Measurements from ENCODE around the gene CMTM2.

Gene CMTM2

DNA sequence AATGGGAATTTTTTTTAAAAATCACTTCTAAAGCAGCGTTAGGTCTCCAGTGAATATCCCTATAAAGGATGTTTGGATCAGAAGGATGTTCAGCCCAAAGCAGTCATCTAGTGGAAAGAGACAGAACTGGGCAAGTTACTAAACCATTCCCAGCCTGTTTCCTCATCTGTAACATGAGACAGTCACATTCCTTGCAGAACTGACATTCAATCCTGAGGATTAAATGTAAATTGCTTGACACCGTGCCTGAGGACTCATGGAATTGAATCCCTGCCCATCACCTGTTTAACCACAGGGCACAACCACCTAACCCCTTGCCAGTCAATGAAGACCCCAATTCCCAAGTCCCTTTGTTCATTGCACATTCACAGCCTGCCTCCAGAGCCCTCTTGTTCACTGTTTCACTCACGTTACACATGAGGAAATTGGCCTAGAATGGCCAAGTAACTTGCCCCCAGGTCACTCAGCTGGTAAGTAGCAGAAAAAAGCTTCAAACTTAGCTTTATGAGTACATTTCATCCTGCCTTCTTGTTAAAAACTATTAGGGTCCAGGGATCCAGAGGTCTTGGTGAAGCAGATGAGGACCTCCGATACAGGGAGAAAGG, 1.4 kb downstream of the CMTM2 start:
- H3K4me3 ChIP-seq (ENCODE audit: insufficient read depth, low read depth, low read length, poor library complexity, severe bottlenecking) = no peak overlapping the region
- peaks cover 8% of the 10 kb centered on the region for H3K27me3 ChIP-seq (replicated peaks; ENCODE audit: control insufficient read depth, insufficient read depth, low read length, poor library complexity, severe bottlenecking)
- no peak for DNase-seq

DNA sequence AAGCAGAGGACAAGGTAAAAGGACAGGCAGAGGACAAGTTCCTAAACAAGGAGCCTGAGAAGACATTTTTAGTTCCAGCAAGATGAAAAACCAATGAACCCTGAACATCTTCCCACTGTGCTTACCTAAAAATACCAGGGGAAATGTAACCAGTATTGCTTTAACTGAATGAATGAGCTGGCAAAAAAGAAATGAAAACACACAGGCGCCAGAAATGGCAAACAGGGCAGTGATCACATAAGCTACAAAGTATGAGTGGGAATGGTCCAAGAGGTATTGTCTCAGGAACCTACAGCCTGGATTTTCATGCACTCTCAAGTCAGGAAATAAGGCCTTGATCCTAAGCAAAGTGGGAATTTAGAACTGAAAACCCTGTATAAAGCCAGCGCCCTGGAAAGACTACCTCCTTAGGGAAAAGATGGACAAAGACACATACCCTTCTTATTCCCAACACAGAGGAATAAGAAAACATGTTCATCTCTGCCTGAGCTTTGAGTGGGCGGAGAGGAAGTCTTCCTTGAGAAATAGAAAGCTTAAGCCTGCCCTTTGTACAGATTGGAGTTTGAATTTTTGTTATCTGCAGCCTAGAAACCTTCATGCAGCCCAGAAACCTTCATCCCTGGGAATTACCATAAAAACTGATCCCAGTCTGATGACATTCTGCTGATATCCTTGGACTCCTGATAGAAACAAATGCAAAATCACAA, 2.1 kb downstream of the CMTM2 start:
- Histone ChIP-seq H3K9me3 (ENCODE audit: control insufficient read depth, low read length) (no peaks in the 10 kb centered on the region), H3K4me3 (ENCODE audit: insufficient read depth, low read depth, low read length, poor library complexity, severe bottlenecking) (no peak overlapping the region), H3K27ac (ENCODE audit: insufficient read depth, low read length, poor library complexity, severe bottlenecking) (no peak overlapping the region), H3K4me1 (ENCODE audit: control insufficient read depth, insufficient read depth, low read length, poor library complexity, severe bottlenecking) (peaks cover 9% of the 10 kb centered on the region), H3K27me3 (replicated peaks; ENCODE audit: control insufficient read depth, insufficient read depth, low read length, poor library complexity, severe bottlenecking) (peaks cover 8% of the 10 kb centered on the region), H3K36me3 (ENCODE audit: control insufficient read depth, insufficient read depth, low read length) (no peaks in the 10 kb centered on the region)
- no peak for DNase-seq

More for the DNA sequence above, 1.4 kb downstream of the CMTM2 start:
- no peaks in the 10 kb centered on the region for H3K36me3 ChIP-seq (ENCODE audit: control insufficient read depth, insufficient read depth, low read length)
- peaks cover 9% of the 10 kb centered on the region for H3K4me1 ChIP-seq (ENCODE audit: control insufficient read depth, insufficient read depth, low read length, poor library complexity, severe bottlenecking)
- no peaks in the 10 kb centered on the region for H3K9me3 ChIP-seq (ENCODE audit: control insufficient read depth, low read length)
- no peak overlapping the region for H3K27ac ChIP-seq (ENCODE audit: insufficient read depth, low read length, poor library complexity, severe bottlenecking)

DNA sequence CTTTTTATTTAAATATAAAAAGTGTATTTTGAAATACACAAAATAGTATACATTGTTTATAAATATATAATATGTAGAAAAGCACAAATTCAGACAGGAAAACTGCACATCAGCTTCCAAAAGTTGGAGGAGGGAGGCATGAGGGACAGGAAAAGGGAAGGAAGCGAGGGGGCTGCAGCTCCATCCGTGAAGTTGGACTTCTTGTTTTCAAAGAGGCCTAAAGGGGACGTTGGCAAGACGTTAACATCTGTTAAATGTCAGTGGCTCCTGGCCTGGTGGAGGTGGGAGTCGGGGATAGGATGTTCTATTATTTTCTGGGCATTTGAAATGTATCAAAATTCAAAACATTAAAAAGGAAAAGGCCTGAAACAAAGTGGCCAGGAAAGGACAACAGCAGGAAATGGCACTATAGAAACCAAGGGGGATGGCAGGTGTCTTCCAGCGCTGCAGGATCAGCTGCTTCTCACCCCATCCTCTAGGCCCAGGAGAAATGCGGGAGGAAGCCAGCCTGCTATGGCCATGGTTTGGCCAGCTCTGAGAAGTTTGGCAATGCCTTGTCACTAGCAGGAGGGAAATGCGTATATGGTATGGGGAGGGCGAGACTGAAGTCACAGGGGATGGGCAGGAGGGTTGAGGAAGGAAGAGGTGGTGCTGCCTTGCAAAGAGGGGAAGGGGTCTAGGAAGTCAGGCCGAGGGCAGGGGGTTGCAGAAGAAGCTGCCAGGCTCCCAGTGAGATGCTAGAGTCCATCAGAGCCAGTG, 6.4 kb downstream of the CMTM2 start:
- Histone ChIP-seq H3K4me3 (ENCODE audit: insufficient read depth, low read depth, low read length, poor library complexity, severe bottlenecking) (no peak overlapping the region), H3K4me1 (ENCODE audit: control insufficient read depth, insufficient read depth, low read length, poor library complexity, severe bottlenecking) (peaks cover 10% of the 10 kb centered on the region), H3K36me3 (ENCODE audit: control insufficient read depth, insufficient read depth, low read length) (no peaks in the 10 kb centered on the region), H3K9me3 (ENCODE audit: control insufficient read depth, low read length) (no peaks in the 10 kb centered on the region), H3K27ac (ENCODE audit: insufficient read depth, low read length, poor library complexity, severe bottlenecking) (no peak overlapping the region), H3K27me3 (replicated peaks; ENCODE audit: control insufficient read depth, insufficient read depth, low read length, poor library complexity, severe bottlenecking) (no peaks in the 10 kb centered on the region)
- DNase-seq = no peak

DNA sequence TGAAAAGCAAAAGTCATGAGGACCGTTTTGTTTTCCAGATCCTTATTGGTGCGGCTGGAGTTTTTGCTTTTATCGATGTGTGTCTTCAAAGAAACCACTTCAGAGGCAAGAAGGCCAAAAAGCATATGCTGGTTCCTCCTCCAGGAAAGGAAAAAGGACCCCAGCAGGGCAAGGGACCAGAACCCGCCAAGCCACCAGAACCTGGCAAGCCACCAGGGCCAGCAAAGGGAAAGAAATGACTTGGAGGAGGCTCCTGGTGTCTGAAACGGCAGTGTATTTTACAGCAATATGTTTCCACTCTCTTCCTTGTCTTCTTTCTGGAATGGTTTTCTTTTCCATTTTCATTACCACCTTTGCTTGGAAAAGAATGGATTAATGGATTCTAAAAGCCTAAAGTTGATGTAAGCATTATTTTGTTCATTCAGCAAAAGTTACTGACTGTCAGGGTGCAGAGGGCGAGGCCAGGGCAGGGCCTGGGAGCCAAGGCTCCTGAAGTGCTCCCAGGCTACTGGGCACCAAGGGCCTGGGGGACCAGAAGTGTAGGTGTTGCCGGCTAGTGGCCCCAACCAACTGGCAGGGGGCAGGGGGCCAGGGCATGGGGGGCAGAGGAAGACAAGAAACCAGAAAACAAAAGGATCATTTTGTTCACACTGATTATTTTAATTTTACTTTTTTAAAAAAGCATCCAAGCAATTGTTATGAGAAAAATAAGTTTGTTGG, 8.8 kb downstream of the CMTM2 start:
- Histone ChIP-seq H3K27me3 (replicated peaks; ENCODE audit: control insufficient read depth, insufficient read depth, low read length, poor library complexity, severe bottlenecking) (no peaks in the 10 kb centered on the region), H3K27ac (ENCODE audit: insufficient read depth, low read length, poor library complexity, severe bottlenecking) (no peak overlapping the region), H3K4me3 (ENCODE audit: insufficient read depth, low read depth, low read length, poor library complexity, severe bottlenecking) (no peak overlapping the region)

DNA sequence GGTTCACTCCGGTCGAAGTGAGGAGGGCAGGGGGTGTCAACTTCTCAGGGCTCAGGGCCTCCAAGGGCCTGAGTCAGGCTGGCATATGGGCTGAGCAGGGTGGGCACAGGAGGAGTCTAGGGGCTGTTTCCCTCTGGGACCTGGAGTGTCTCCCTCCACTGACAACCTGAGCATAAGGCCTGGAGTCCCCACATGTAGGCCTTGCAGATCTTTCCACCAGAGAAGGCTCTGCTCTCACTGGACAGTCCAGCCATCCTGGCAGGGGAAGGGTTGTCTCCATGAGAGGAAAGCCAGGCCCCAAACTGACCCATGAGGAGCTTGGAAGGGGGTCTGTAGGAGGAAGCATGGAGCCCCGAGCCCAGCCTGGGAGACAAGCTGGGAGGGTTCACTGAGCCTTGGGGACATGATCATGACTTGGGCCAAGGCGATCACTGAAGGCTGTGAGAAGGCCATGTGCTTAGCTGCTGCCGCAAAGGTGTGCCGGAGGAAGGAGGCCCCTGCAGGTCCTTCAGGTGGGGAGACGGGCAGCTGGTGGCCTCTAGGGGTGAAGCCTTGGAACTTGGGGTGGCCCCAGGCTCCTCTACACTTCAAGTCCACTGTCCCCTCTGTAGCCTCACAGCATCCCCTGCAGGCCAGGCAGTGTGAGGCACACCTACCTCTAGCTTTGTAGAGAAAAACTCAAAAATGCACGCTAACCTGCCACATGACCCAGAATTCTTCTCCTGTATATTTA, 9.9 kb downstream of the CMTM2 start:
- Histone ChIP-seq H3K36me3 (ENCODE audit: control insufficient read depth, insufficient read depth, low read length) (no peaks in the 10 kb centered on the region), H3K27me3 (replicated peaks; ENCODE audit: control insufficient read depth, insufficient read depth, low read length, poor library complexity, severe bottlenecking) (no peaks in the 10 kb centered on the region), H3K27ac (ENCODE audit: insufficient read depth, low read length, poor library complexity, severe bottlenecking) (no peak overlapping the region), H3K9me3 (ENCODE audit: control insufficient read depth, low read length) (no peaks in the 10 kb centered on the region), H3K4me1 (ENCODE audit: control insufficient read depth, insufficient read depth, low read length, poor library complexity, severe bottlenecking) (peaks cover 10% of the 10 kb centered on the region), H3K4me3 (ENCODE audit: insufficient read depth, low read depth, low read length, poor library complexity, severe bottlenecking) (no peak overlapping the region)
- peak; percentile 48 to 50 (median 48) for DNase-seq

More for the DNA sequence above, 8.8 kb downstream of the CMTM2 start:
- DNase-seq = no peak
- no peaks in the 10 kb centered on the region for H3K9me3 ChIP-seq (ENCODE audit: control insufficient read depth, low read length)
- peaks cover 10% of the 10 kb centered on the region for H3K4me1 ChIP-seq (ENCODE audit: control insufficient read depth, insufficient read depth, low read length, poor library complexity, severe bottlenecking)
- no peaks in the 10 kb centered on the region for H3K36me3 ChIP-seq (ENCODE audit: control insufficient read depth, insufficient read depth, low read length)

DNA sequence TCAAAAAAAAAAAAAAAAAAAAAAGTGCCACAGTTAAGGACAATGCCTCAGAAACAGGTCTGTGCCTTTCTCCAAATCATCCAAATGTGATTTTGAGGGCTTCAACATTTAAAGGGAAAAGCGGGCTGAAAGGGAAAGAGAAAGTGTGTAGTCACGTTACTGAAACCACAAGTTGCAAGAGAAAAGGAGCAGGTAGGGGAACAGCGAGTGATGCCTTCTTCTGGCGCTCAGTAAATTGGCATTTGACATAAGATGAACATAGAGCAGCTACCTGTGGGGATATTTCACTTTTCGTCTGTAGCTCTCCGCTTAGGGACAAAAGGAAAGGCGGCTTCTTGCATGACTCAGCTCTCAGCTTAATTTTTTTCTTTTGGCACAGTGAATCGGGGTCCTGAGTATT, 11.1 kb downstream of the CMTM2 start:
- peaks cover 10% of the 10 kb centered on the region for H3K4me1 ChIP-seq (ENCODE audit: control insufficient read depth, insufficient read depth, low read length, poor library complexity, severe bottlenecking)
- peak overlapping the region; percentile 36 for H3K4me3 ChIP-seq (ENCODE audit: insufficient read depth, low read depth, low read length, poor library complexity, severe bottlenecking)
- no peaks in the 10 kb centered on the region for H3K27me3 ChIP-seq (replicated peaks; ENCODE audit: control insufficient read depth, insufficient read depth, low read length, poor library complexity, severe bottlenecking)
- no peak overlapping the region for H3K27ac ChIP-seq (ENCODE audit: insufficient read depth, low read length, poor library complexity, severe bottlenecking)
- H3K36me3 ChIP-seq (ENCODE audit: control insufficient read depth, insufficient read depth, low read length) = no peaks in the 10 kb centered on the region
- H3K9me3 ChIP-seq (ENCODE audit: control insufficient read depth, low read length) = no peaks in the 10 kb centered on the region
- DNase-seq = no peak

DNA sequence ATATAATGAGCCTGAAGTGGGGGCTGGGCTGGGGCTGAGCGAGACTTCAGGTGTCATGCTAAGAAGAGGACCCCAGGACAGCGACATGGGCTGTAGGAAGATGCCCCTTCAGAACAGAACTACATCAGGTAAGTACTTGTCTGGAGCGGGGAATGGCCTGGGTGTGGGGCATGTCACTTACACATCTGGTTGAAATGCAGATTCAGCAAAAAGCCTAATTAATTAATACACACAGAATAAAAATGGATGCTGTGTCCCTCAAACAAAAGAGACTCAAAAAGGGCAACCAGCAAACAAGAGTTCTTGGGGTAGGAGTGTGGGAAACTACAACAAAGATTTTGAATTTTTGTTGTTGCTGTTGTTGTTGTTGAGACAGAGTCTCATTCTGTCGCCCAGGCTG, 11.8 kb downstream of the CMTM2 start:
- Histone ChIP-seq H3K4me1 (ENCODE audit: control insufficient read depth, insufficient read depth, low read length, poor library complexity, severe bottlenecking) (peaks cover 10% of the 10 kb centered on the region), H3K4me3 (ENCODE audit: insufficient read depth, low read depth, low read length, poor library complexity, severe bottlenecking) (no peak overlapping the region), H3K27me3 (replicated peaks; ENCODE audit: control insufficient read depth, insufficient read depth, low read length, poor library complexity, severe bottlenecking) (no peaks in the 10 kb centered on the region), H3K9me3 (ENCODE audit: control insufficient read depth, low read length) (no peaks in the 10 kb centered on the region), H3K27ac (ENCODE audit: insufficient read depth, low read length, poor library complexity, severe bottlenecking) (no peak overlapping the region), H3K36me3 (ENCODE audit: control insufficient read depth, insufficient read depth, low read length) (no peaks in the 10 kb centered on the region)
- no peak for DNase-seq

DNA sequence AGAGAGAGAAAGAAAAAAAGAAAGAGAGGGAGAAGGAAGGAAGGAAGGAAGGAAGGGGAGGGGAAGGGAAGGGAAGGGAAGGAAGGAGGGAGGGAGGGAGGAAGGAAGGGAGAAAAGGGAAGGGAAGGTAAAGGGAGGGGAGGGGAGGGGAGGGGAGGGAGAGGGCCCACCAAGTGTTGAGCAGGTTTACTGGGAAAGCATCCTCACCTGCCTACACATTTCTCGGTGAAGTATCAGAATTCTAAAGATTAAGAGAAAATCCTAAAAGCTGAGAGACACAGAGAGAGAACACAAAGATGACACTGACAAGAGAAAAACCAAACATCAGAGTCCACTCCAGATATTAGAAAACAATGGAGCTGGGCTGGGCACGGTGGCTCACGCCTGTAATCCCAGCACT, 13.0 kb downstream of the CMTM2 start:
- no peaks in the 10 kb centered on the region for H3K27me3 ChIP-seq (replicated peaks; ENCODE audit: control insufficient read depth, insufficient read depth, low read length, poor library complexity, severe bottlenecking)
- no peaks in the 10 kb centered on the region for H3K36me3 ChIP-seq (ENCODE audit: control insufficient read depth, insufficient read depth, low read length)
- no peak overlapping the region for H3K4me3 ChIP-seq (ENCODE audit: insufficient read depth, low read depth, low read length, poor library complexity, severe bottlenecking)
- peaks cover 10% of the 10 kb centered on the region for H3K4me1 ChIP-seq (ENCODE audit: control insufficient read depth, insufficient read depth, low read length, poor library complexity, severe bottlenecking)
- H3K9me3 ChIP-seq (ENCODE audit: control insufficient read depth, low read length) = no peaks in the 10 kb centered on the region
- H3K27ac ChIP-seq (ENCODE audit: insufficient read depth, low read length, poor library complexity, severe bottlenecking) = no peak overlapping the region
- no peak for DNase-seq

DNA sequence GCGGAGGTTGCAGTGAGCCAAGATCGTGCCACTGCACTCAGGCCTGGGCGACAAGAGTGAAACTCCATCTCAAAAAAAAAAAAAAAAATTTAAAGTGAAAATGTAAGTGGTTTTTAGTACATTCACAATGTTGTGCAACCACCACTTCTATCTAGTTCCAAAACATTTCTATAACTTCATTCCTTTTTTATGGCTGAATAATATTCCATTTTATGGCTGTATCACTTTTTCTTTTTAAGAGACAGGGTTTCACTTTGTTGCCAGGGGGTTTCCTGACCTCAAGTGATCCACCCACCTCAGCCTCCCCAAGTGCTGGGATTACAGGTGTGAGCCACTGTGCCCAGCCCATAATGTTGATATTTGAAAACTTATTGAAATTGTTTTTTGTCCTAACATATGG, 13.6 kb downstream of the CMTM2 start:
- H3K4me3 ChIP-seq (ENCODE audit: insufficient read depth, low read depth, low read length, poor library complexity, severe bottlenecking) = no peak overlapping the region
- DNase-seq = no peak
- peaks cover 13% of the 10 kb centered on the region for H3K4me1 ChIP-seq (ENCODE audit: control insufficient read depth, insufficient read depth, low read length, poor library complexity, severe bottlenecking)
- H3K27me3 ChIP-seq (replicated peaks; ENCODE audit: control insufficient read depth, insufficient read depth, low read length, poor library complexity, severe bottlenecking) = no peaks in the 10 kb centered on the region
- H3K36me3 ChIP-seq (ENCODE audit: control insufficient read depth, insufficient read depth, low read length) = no peaks in the 10 kb centered on the region
- no peaks in the 10 kb centered on the region for H3K9me3 ChIP-seq (ENCODE audit: control insufficient read depth, low read length)
- H3K27ac ChIP-seq (ENCODE audit: insufficient read depth, low read length, poor library complexity, severe bottlenecking) = no peak overlapping the region
